ENCODE data around the gene SORBS2. TPM values are rescaled to one million over a fixed set of nuclear protein-coding genes. Genes with fewer than 3 reads are reported as not detected.
"Not testable (repeated sequence)": the region's sequence is repeated elsewhere in the genome, so short reads cannot be mapped to it uniquely, and the experiment has no call there.

The SORBS2 gene
- total and polyA plus RNA-seq, 12 donors: 175 to 3,169 (median 1,523) TPM

GRCh38 chr4:185718578-185719499 is 93.2 kb downstream of the SORBS2 start:
- intact Hi-C loops (cut with DNase I): no loop called here
- peak overlapping the region in 4 of 10 donors; percentile 2 to 34 (median 6) for H3K27ac ChIP-seq
- DNase-seq: no peak
- H3K27me3 ChIP-seq: no peaks in the 10 kb centered on the region
- no peak for ATAC-seq
- TF ChIP-seq CTCF (IDR thresholded peaks at IDR 0.05): no peak
- H3K36me3 ChIP-seq: no peaks in the 10 kb centered on the region
- WGBS, 2 donors: 49 to 61% methylated on average over 8 of the region's 8 CpGs
- no peaks in the 10 kb centered on the region for H3K9me3 ChIP-seq
- peaks cover 9 to 96% (median 56%) of the 10 kb centered on the region in 9 donors for H3K4me1 ChIP-seq
- H3K4me3 ChIP-seq: no peak overlapping the region

GRCh38 chr4:185717377-185717741 is 94.6 kb downstream of the SORBS2 start:
- 54 to 58% methylated on average over 9 of the region's 9 CpGs for WGBS, 2 donors
- H3K27me3 ChIP-seq: no peaks in the 10 kb centered on the region
- peak overlapping the region in 9 of 10 donors; percentile 4 to 78 (median 47) for H3K27ac ChIP-seq
- no peaks in the 10 kb centered on the region for H3K9me3 ChIP-seq
- peaks cover 12 to 97% (median 56%) of the 10 kb centered on the region in 9 donors for H3K4me1 ChIP-seq
- H3K4me3 ChIP-seq: peak overlapping the region in 3 of 10 donors; percentile 8 to 29 (median 28)
- intact Hi-C loops (cut with DNase I): loop anchor here in 1 of 10 donors (2.0 kb wide), 1 partner anchor 43 kb away; no protein-coding TSS in a partner anchor
- peak in 1 of 8 donors; percentile 8 for ATAC-seq
- no peak for TF ChIP-seq CTCF (IDR thresholded peaks at IDR 0.05)
- DNase-seq: no peak
- no peaks in the 10 kb centered on the region for H3K36me3 ChIP-seq

- DNase-seq (peak; percentile 39 to 56), ATAC-seq (peak; percentile 44 to 90 (median 72))
- intact Hi-C loops (cut with DNase I): loop anchor here in 1 of 10 donors (2.0 kb wide), 1 partner anchor 44 kb away; no protein-coding TSS in a partner anchor
- no peak for TF ChIP-seq CTCF (IDR thresholded peaks at IDR 0.05)
- Histone ChIP-seq H3K27me3 (no peaks in the 10 kb centered on the region), H3K36me3 (no peaks in the 10 kb centered on the region), H3K27ac (peak overlapping the region in 9 of 10 donors; percentile 30 to 78 (median 52)), H3K4me1 (peaks cover 12 to 97% (median 55%) of the 10 kb centered on the region in 9 donors), H3K9me3 (no peaks in the 10 kb centered on the region), H3K4me3 (peak overlapping the region in 3 of 10 donors; percentile 8 to 29 (median 28))
- WGBS, 2 donors: 33 to 34% methylated on average over 15 of the region's 15 CpGs
These were observed 95.2 kb downstream of the SORBS2 start for GRCh38 chr4:185716577-185717376.

- WGBS, 2 donors: 40 to 47% methylated on average over 9 of the region's 9 CpGs
- peaks cover 11 to 97% (median 50%) of the 10 kb centered on the region in 9 donors for H3K4me1 ChIP-seq
- peak in 6 of 8 donors; percentile 12 to 58 (median 16) for ATAC-seq
These were observed 95.8 kb downstream of the SORBS2 start for GRCh38 chr4:185716141-185716551.

GRCh38 chr4:185714524-185714923 is 97.5 kb downstream of the SORBS2 start:
- Histone ChIP-seq H3K27ac (peak overlapping the region in 2 of 10 donors; percentile 32 to 78), H3K4me1 (peaks cover 11 to 100% (median 55%) of the 10 kb centered on the region in 9 donors)
- H3K27me3 ChIP-seq; H3K9me3 ChIP-seq; intact Hi-C loops (cut with DNase I); H3K4me3 ChIP-seq; ATAC-seq; H3K36me3 ChIP-seq; DNase-seq: not testable (repeated sequence)
- 69 to 79% methylated on average over 5 of the region's 5 CpGs for WGBS, 2 donors

More at GRCh38 chr4:185716141-185716551, 95.8 kb downstream of the SORBS2 start:
- no peak for DNase-seq
- H3K27me3 ChIP-seq: no peaks in the 10 kb centered on the region
- peak overlapping the region in 9 of 10 donors; percentile 30 to 78 (median 52) for H3K27ac ChIP-seq
- H3K36me3 ChIP-seq: no peaks in the 10 kb centered on the region
- no peaks in the 10 kb centered on the region for H3K9me3 ChIP-seq
- no peak for TF ChIP-seq CTCF (IDR thresholded peaks at IDR 0.05)
- peak overlapping the region in 1 of 10 donors; percentile 28 for H3K4me3 ChIP-seq
- intact Hi-C loops (cut with DNase I): loop anchor here in 1 of 10 donors (2.0 kb wide), 1 partner anchor 45 kb away; no protein-coding TSS in a partner anchor

Measured in heart right ventricle (tissue), 16 donors.